Measurements from ENCODE around the gene OPN1SW.

The OPN1SW gene, protein sequence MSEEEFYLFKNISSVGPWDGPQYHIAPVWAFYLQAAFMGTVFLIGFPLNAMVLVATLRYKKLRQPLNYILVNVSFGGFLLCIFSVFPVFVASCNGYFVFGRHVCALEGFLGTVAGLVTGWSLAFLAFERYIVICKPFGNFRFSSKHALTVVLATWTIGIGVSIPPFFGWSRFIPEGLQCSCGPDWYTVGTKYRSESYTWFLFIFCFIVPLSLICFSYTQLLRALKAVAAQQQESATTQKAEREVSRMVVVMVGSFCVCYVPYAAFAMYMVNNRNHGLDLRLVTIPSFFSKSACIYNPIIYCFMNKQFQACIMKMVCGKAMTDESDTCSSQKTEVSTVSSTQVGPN

DNA sequence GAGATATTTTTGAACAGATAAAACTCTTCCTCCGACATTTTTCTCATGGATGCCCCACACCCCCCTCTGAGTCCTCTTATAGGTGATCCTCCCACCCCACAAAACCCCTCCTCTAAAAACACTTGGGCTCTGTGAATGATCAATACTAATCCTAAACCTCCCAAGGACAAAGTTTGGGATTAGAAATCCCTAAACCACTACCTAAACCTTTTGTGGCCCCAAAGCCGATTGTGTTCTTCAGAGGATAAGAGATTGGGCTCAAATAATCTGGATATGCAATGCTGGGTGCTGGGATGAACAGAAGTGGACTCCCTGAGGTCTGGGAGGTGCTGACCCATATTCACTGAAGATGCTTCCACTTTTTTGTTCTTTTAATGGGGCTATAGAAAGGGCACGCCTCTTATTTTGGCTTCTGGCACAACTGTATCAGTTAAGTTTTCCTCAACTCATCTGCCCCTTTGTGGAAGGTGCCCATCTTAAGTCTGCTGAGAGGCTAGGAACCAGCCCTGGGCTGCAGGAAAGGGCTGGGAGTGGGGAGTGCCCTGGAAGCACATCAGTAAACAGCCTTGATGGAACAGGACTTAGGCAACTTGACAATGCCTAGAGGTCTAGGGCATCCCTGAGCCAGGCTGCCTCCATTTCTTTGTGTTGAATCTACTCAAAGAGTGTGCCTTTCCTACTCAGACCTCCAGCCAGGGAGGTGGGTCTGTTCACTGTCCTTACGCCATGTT lies at the start of gene OPN1SW:
Gene OPN1SW, minus strand, starts transcription at position 51 of the 731 bp plus-strand sequence. Its CDS starts 13 bp downstream, at position 38.
- no peak for DNase-seq (ENCODE audit: low read depth)

DNA sequence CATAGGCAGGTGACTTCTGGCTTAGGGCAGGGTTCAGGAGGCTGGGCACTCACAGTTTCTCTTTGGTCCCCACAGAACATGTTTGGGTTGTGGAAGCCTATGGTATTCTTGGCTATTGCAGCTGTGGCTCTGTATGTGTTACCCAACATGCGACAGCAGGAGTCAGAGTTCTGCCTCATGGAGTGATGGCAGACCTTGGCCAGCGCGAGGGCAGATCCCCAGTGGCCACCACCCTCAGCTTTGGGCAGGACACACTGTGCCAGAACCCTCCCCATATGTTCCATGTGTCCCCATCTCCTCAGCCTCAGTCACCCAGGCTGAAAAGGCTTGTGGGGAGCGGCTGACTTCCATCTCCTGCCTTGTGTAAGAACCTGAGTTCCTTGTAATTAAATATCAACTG lies 46.1 kb upstream of the OPN1SW start:
- DNase-seq (ENCODE audit: low read depth), result no peak

DNA sequence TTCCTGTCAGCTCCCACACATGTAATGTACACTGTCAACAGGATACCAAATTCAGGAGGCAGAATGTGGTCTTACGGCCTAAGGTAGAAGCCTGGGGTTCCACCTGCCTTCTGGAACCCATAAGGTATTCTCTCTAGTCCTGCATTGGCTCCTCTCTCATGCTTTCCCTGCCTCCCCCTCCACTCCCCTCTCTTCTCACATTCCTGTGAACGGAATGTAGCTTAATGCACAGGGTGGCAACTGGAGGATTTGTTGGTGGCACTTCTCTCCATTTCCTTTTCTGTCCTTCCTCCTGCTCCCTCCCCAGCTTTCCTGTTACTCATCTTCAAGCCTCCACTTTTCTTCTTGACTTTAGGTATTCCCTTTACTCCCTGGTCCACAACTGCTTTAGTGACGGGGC lies 43.1 kb upstream of the OPN1SW start:
- no peak for DNase-seq (ENCODE audit: low read depth)

DNA sequence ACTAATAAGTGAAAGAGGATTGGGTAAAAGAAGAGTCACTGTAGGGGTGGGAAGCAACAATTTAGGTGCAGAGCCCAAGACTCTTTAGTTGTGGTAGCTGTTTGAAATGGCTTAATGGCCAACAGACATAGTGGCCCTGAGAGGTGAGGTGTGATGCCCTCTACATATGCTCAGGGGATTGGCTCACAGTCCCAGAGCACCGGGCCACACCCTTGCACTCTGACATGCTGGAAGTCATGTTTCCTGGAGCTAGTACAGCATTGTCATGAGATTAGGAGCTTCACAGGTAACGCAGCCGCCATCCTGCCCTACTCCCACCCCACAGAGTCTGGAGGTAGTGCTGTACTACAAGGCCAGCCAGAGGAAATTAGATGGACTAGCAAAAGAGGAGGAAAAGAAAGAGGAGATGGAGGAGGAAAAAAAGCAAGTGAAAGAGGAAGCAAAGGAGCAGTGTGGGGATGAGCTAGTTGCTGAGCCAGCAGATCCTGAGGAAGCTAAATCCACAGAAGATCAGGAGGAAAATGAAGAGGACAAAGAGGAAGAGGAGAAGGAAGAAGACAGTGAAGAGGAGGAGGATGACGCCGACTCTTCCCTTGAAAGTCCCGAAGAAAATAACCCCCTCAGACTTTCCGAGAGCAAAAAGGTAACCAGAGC lies 39.8 kb upstream of the OPN1SW start:
- DNase-seq (ENCODE audit: low read depth), result no peak

DNA sequence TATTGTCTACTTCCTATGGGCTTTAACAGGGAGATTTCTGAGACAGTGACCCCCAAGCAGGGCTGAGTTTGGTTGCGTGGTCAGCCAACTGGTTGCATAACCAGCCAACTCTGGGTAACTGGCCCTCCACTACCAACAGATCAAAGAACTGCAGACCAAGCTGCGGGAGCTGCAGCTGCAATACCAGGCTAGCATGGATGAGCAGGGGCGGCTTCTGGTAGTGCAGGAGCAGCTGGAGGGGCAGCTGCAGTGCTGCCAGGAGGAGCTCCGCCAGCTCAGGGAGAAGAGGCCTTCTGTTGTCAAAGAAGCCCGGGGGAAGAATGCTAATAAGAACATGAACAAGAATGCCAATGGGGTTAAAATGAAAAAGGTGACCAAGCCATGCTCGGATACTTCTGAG lies 38.9 kb upstream of the OPN1SW start:
- DNase-seq (ENCODE audit: low read depth), result no peak

DNA sequence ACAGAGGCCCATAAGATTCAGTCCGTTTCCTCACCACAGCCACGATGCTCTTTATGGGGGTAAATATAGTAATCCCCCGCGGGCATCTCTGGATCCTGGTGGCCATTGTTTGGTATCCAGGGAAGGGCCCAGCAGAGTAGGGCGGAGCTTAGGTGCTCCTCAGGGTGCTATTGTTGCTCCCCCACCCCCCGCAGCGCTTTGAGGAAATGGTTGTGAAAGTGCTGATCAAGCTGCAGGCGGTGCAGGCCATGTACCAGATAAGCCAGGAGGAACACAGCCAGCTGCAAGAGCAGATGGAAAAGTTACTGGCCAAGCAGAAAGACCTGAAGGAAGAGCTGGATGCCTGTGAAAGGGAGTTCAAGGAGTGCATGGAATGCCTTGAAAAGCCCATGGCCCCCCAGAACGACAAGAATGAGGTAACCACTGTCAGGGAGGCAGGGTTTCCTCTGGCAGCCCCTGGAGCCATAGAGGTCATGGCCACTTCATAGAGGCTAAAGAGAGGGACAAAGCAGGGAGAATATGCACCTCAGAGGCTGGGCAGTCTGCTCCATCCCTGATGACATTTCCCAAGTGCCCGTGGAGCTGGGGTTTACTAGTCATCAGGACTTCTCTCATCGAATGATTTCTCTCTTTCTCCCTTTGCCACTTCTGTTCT lies 37.0 kb upstream of the OPN1SW start:
- no peak for DNase-seq (ENCODE audit: low read depth)

DNA sequence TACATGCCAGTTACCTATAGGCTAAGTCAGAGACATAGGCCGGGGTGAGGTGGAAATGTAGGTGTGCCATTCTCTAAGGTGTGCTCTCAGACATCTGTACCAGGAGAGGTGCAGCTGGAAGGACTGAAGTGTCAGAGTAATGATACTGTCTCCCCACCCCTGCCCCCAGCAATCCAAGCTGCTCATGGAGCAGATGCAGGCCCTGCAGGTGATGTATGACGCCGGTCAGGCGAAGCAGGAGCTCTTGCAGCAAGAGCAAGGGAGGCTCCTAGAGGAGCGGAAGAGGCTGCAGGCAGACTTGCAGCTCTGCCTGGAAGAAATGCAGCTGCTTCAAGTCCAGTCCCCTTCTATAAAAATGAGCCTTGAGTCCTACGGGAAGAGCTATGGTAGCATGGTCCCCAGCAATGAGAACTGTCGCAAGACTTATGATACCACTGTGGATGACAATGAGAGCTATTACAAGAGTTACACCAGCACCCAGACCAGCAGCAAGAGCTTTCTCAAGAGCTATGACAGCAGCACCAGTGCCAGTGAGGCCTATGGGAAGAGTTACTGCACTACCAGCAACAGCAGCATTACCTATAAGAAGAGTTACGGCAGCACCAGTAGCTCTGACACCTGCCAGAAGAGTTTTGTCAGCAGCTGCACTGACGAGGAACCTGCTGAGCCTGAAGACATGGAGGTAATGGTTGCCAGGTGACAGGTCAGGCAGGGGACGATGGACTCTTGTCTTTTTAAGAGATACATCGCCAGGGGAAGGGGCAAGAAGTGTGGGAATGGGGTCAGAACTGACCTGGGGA lies 36.2 kb upstream of the OPN1SW start:
- DNase-seq (ENCODE audit: low read depth), result no peak

DNA sequence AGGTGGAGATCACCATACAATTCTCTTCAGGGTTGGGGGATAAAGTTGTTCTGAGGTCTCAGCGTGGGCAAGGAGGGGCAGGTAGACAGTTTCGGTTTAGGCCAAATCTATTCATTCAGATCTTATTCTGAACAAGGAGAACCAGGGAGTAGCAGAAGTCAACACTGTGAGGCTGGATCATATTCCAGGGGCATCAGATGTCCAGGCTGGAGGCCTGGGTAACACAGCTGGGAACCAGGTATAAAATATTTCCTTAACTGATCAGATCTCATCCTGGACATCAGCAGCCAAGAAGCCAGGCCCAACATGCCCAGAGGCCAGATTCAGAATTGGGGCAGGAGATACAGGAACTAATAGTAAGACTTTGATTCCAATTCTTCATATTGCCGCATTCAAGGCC lies 35.4 kb upstream of the OPN1SW start:
- no peak for DNase-seq (ENCODE audit: low read depth)

DNA sequence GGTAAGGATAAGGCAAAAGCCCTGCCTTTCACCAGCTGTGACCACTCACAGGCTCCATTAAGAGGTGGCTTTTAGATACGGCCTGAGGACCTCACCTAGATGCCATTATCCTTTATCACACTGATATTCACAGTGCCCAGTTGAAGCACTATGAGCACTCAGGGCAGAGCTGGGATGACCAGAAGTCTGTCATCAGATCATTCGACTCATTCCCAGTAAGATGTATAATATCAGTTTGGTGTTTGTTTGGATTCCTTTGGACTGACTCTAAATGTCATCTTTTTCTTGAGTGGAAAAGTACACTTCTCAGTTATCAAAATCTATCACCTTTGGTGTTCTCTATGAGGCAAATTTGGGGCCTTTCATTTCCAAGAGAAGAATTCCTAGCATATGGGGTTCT lies 34.9 kb upstream of the OPN1SW start:
- no peak for DNase-seq (ENCODE audit: low read depth)

DNA sequence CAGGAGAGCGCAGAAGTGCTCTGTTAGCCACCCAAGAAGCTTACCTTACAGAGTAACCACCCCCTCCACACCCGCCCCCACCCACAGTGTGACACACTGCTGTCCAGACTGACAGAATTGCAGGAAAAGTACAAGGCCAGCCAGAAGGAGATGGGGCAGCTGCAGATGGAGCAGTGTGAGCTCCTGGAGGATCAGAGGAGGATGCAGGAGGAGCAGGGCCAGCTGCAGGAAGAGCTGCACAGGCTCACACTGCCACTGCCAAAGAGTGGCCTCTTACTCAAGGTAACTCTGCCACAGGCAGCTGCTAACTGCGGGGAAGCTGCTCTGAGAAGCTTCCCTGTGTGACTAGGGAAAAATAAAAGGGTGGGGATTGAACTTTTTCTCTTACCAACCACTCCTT lies 33.8 kb upstream of the OPN1SW start:
- no peak for DNase-seq (ENCODE audit: low read depth)

DNA sequence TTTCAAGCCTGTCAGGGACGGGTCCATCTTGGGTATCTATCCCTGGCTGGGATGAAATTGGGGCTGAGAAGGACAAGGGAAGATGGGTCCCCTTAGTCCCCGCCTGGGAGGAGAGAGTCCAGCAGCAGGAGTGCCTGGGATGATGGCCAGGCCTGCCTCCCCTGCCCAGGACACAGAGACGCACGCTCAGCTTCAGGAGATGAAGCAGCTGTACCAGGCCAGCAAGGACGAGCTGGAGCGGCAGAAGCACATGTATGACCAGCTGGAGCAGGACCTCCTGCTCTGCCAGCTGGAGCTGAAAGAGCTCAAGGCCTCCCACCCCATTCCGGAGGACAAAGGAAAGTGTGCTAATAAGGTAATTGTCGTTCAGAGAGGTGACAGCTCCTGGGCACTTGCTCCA lies 31.6 kb upstream of the OPN1SW start:
- no peak for DNase-seq (ENCODE audit: low read depth)

DNA sequence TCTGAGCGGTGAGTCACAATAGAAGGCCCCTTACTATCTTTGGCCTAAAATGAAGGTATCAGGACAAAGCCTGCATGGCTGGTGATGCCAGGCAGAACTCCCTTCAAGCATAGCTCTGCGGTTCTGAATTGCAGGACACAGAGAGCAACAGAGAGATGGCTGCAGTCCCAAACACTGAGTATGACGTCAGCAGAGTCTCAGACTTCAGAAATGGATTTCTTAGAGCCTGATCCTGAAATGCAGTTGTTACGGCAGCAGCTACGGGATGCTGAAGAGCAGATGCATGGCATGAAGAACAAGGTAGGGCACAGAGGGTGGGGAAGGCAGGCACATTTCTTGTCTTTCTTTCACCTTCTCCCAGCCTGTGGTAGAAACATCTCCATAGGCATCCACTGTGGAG lies 29.6 kb upstream of the OPN1SW start:
- DNase-seq (ENCODE audit: low read depth), result no peak

DNA sequence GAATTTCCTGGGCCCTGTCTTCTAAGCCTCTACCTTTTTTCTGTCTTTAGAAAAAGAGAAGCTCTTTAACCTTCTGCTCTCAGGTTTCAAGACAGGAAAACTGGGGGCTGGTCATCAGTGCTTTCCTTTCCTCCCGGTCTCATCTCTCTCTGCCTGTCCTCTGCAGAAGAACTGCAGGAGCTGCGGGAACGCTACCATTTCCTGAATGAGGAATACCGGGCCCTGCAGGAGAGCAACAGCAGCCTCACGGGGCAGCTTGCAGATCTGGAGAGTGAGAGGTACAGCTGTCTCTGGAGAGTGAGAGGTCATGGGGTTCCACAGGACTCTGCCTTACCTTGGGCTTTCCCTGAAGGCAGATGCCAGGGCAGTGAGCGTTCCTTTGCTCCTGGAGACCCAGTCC lies 28.9 kb upstream of the OPN1SW start:
- DNase-seq (ENCODE audit: low read depth), result no peak

DNA sequence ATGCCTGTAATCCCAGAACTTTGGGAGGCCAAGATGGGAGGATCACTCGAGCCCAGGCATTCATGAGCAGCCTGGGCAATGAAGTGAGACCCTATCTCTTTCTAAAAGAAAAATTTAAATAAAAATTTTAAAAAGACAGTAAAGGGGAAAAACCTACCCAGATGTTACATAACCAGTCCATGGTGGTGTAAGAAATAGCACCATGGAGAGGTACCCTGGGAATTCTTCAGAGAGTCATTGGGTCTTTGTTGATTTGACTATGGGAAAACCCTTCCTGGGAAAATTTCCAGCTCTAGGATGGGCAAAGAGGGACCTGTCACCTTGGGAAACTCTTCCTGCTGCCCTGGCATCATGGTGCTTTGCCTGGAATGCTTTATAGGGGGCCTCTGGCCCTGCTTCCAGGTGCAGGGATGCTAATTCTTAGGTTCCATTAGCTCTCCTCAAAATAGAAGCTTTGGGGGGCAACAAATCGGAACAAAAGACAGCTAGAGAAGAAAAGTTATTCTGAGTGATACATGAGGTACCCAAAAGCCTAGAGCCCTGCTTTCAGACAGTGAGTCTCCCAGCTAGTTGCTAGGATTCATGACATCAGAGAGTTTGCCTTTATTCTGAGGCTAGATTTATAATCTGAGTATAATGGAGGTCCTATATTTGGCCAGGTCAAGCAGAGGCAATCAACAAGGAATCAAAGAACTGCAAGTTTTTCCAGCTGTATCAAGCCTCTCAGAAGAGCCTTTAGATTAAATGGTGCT lies 26.2 kb upstream of the OPN1SW start:
- DNase-seq (ENCODE audit: low read depth), result no peak

DNA sequence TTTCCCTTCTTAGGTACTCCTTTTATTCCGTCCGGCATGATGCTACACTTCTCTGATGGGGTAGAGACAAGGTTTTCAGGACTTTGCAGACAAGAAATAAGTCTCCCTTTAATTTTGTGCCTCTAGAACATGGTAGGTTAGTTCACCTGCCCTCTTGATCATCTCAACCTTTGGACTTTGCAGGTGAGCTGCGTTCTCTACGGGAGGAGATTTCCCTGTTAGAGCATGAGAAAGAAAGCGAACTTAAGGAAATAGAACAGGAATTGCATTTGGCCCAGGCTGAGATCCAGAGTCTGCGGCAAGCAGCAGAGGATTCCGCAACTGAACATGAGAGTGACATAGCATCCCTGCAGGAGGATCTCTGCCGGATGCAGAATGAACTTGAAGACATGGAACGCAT lies 25.4 kb upstream of the OPN1SW start:
- DNase-seq (ENCODE audit: low read depth), result no peak

DNA sequence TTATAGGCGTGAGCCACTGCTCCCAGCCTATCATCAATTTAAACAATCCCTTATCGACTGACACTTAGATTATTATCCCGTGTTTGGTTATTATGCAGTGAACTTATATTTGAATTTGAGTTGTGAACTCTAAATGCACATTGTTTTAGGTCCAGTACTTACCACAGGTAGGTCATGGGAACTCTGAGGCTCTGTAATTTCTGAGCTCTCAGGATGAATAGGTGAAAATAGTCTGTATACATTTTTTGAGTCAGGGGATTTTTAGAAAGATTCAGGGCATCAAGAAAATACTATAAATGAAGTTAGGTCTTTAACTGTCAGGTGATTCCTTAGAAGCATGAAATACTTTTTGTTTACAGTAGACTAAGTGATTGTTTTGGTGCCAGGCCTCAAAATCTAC lies 25.0 kb upstream of the OPN1SW start:
- DNase-seq (ENCODE audit: low read depth), result no peak

DNA sequence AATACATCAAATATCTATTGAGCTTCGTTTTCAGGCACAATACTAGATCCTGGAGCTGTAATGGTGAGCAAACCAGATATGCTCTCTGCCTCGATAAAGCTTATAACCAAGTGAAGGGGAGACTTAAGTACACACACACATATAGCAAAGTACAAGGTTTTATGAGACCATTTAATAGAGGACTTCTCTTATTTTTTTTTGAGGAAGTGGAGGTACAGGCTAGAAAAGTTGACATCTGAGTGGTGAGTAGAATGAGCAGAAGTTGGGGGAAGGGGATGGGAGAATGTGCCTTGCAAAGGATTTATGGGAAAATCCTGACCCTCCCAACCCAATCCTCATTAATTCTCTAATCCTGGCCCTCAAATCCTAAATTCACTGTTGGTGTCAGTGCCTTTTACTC lies 23.9 kb upstream of the OPN1SW start:
- no peak for DNase-seq (ENCODE audit: low read depth)

DNA sequence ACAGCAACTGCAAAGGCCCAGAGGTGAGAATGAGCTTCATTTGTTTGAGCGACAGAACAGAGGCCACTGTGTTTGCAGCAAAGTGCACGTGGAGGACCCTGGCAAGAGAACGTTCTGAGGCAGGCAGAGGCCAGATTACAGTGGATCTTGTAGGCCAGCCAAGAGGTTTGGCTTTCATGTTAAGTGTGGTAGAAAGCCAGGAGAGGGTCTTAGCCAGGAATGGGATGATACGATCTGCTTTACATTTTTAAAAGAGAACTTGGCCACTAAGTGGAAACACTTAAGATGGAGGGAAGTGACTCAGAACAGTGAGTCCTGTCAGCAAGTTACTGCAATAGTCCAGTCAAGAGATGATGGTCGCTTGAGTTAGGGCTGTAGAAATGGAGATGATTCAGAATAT lies 20.7 kb upstream of the OPN1SW start:
- DNase-seq (ENCODE audit: low read depth), result no peak

DNA sequence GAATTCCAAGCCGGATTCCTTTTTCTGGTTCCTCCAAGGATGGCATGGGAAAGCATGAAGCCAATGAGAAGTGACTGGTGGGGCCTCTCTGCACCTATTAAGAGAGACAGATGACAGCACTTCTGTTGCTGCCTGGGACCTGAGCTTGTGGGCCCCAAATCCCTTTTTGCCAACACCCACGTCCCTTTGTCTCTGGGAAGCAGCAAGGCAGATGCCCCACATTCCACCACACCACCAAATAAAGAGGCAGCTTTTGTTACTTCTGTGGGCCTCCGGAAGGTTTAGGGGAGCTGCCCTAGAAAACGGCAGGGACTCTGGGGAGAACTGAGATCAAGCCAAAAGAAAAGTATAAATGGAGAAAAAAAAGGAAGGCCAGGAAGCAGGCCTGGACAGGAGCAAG lies 19.5 kb upstream of the OPN1SW start:
- DNase-seq (ENCODE audit: low read depth), result no peak

DNA sequence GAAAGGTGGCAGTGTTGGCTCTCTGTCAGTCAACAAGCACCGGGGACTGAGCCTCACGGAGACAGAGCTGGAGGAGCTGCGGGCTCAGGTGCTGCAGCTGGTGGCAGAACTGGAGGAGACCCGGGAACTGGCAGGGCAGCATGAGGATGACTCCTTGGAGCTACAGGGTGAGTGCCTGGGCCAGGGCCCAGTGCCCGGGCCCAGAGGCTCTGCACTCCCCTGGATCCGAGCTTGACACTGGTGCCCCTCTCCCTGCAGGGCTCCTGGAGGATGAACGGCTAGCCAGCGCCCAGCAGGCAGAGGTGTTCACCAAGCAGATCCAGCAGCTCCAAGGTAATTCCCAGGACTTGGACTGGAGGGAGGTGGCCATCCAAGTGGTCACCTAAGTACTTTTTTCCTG lies 18.8 kb upstream of the OPN1SW start:
- no peak for DNase-seq (ENCODE audit: low read depth)

DNA sequence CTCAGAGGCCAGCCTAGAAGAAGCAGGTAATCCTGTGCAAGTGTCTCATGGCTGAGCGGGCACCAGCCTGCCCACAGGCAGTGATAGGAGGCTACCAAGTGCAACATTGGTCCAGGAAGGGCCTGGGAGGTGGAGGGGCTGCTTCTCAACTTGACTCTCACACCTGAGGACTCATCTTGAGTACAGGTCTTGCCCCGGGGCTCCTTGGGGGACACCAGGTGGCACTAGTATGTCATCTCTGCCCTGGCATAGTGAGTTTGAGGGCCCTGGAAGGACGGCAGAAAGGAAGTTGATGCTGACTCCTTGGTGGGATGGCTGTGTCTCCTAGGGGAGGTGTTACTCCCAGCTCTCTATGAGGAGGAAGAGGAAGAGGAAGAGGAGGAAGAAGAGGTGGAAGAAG lies 18.4 kb upstream of the OPN1SW start:
- no peak for DNase-seq (ENCODE audit: low read depth)

Data from stimulated activated CD8-positive, alpha-beta memory T cell treated with anti-CD3 and anti-CD28 coated beads, Interleukin-12 subunit alpha, Interleukin-12 subunit beta, amount 100 ng/mL, for 4 hours (primary cell).